Measurements from ENCODE around the gene FKBP15.

The FKBP15 gene

GRCh38 chr9:113205861-113206260 is 15.2 kb downstream of the FKBP15 start:
- FAIRE-seq, result no peak
- no peak for TF ChIP-seq CTCF (IDR thresholded peaks at IDR 0.05; ENCODE audit: insufficient read depth, missing control alignments)
- DNase-seq (ENCODE audit: insufficient read length, low spot score), result no peak

- DNase-seq (ENCODE audit: insufficient read length, low spot score) (no peak), FAIRE-seq (no peak)
- TF ChIP-seq CTCF (IDR thresholded peaks at IDR 0.05; ENCODE audit: insufficient read depth, missing control alignments), result no peak
Measured at GRCh38 chr9:113205432-113205831, 15.6 kb downstream of the FKBP15 start.

GRCh38 chr9:113199683-113200329 is 21.3 kb downstream of the FKBP15 start:
- FAIRE-seq, result no peak
- no peak for TF ChIP-seq CTCF (IDR thresholded peaks at IDR 0.05; ENCODE audit: insufficient read depth, missing control alignments)
- no peak for DNase-seq (ENCODE audit: insufficient read length, low spot score)

GRCh38 chr9:113192455-113192854 is 28.6 kb downstream of the FKBP15 start:
- TF ChIP-seq CTCF (IDR thresholded peaks at IDR 0.05; ENCODE audit: insufficient read depth, missing control alignments), result no peak
- no peak for DNase-seq (ENCODE audit: insufficient read length, low spot score)
- FAIRE-seq, result no peak

GRCh38 chr9:113187929-113188595 is 33.0 kb downstream of the FKBP15 start:
- TF ChIP-seq CTCF (IDR thresholded peaks at IDR 0.05; ENCODE audit: insufficient read depth, missing control alignments), result no peak
- DNase-seq (ENCODE audit: insufficient read length, low spot score) (no peak), FAIRE-seq (no peak)

- no peak for TF ChIP-seq CTCF (IDR thresholded peaks at IDR 0.05; ENCODE audit: insufficient read depth, missing control alignments)
- no peak for FAIRE-seq
- DNase-seq (ENCODE audit: insufficient read length, low spot score), result no peak
Measured at GRCh38 chr9:113186137-113186755, 34.8 kb downstream of the FKBP15 start.

- no peak for FAIRE-seq
- no peak for TF ChIP-seq CTCF (IDR thresholded peaks at IDR 0.05; ENCODE audit: insufficient read depth, missing control alignments)
- DNase-seq (ENCODE audit: insufficient read length, low spot score), result no peak
Measured at GRCh38 chr9:113185271-113185670, 35.8 kb downstream of the FKBP15 start.

Measured in D721Med (cell line).